Measurements from ENCODE around the gene HRNR.
A peak's percentile ranks its signal among the peaks of the same experiment; 100 is the strongest.

Gene HRNR

DNA sequence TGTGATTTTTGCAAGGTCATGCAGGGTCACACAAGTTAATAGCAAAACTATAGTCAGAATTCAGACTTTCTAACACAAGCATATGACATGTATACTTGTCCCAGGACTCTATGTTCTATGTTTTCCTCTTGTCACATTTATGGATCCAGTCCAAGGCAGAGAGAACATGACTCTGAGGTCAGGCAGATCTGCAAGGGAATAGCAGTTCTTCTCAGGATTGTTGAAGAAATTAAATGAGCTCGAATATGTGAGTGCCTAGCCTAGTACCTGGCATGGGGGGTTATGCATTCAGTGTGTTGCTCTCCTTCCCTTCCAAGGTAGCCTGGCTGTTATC, 55.5 kb downstream of the HRNR start:
- H3K4me1 ChIP-seq (ENCODE audit: control insufficient read depth, insufficient read depth, low read length, unreplicated experiment), result peaks cover 38% of the 10 kb centered on the region
- H3K27me3 ChIP-seq (ENCODE audit: insufficient read depth, low read length), result no peaks in the 10 kb centered on the region
- H2AFZ ChIP-seq (ENCODE audit: low read length, unreplicated experiment), result no peak overlapping the region

DNA sequence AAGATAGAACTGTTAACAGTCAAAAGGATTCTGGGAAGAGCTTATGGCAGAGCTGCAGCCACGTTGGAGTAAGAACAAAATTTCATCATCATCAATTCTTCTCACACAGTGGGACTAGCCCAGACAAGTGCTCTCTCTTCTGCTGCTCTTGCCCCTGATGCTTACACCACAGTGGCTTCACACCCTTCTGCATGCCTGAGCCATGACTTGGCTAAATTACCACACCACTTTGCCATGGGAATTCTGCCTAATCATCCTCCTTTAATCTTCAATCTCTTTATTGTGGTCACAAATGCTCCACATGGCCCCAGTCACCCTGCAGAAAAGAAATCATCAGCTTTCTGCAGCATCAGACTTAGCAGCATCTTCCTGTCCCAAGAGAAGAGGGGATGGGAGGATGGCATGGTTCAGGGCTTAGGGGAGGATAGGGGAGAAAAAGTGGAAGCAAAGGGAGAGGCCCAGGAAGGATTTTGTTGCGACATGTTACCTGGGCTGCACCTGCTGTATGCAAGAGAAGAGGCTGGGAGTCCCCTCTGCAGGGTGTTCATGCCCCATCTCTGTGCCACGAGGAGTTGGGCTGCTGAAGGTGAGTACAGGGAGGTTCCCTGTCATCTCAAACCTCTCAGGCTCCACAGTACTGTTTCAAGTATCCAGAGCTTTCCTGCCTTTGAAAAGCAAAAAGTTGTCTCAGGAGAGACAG, 56.0 kb downstream of the HRNR start:
- Histone ChIP-seq H3K79me2 (ENCODE audit: control insufficient read depth, insufficient read depth, low read length, unreplicated experiment) (no peaks in the 10 kb centered on the region), H3K4me3 (ENCODE audit: low read depth, low read length) (no peak overlapping the region), H2AFZ (ENCODE audit: low read length, unreplicated experiment) (no peak overlapping the region), H3K27me3 (ENCODE audit: insufficient read depth, low read length) (no peaks in the 10 kb centered on the region), H3K27ac (ENCODE audit: low read depth, low read length) (peak overlapping the region; percentile 72), H3K36me3 (ENCODE audit: insufficient read depth, low read length) (no peaks in the 10 kb centered on the region), H3K4me1 (ENCODE audit: control insufficient read depth, insufficient read depth, low read length, unreplicated experiment) (peaks cover 43% of the 10 kb centered on the region)

More for the DNA sequence above, 55.5 kb downstream of the HRNR start:
- Histone ChIP-seq H3K36me3 (ENCODE audit: insufficient read depth, low read length) (no peaks in the 10 kb centered on the region), H3K27ac (ENCODE audit: low read depth, low read length) (peak overlapping the region; percentile 69), H3K4me3 (ENCODE audit: low read depth, low read length) (no peak overlapping the region), H3K79me2 (ENCODE audit: control insufficient read depth, insufficient read depth, low read length, unreplicated experiment) (no peaks in the 10 kb centered on the region)

DNA sequence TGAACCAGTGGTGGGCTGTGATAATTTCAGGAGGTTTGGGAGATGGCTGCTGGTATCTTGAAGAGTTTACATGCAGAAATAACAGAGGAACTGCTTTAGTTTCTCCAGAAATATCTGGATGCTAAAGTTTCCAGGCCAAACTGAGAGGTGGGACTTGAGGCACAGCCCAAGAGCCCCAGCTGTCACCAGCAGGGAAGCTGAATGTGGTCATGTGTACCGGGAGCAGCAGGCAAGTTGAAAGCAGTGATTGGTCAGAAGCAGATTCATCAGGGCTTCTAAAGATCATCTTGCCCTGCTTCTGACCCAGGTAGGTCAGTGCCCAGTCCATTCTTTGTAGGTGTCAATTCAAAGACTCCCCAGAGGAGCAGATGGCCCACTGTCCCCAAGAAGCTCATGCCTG, 57.0 kb downstream of the HRNR start:
- H3K4me3 ChIP-seq (ENCODE audit: low read depth, low read length), result no peak overlapping the region
- H3K4me1 ChIP-seq (ENCODE audit: control insufficient read depth, insufficient read depth, low read length, unreplicated experiment), result peaks cover 52% of the 10 kb centered on the region
- no peak overlapping the region for H2AFZ ChIP-seq (ENCODE audit: low read length, unreplicated experiment)
- H3K27me3 ChIP-seq (ENCODE audit: insufficient read depth, low read length), result no peaks in the 10 kb centered on the region
- H3K79me2 ChIP-seq (ENCODE audit: control insufficient read depth, insufficient read depth, low read length, unreplicated experiment), result no peaks in the 10 kb centered on the region
- H3K36me3 ChIP-seq (ENCODE audit: insufficient read depth, low read length), result no peaks in the 10 kb centered on the region
- H3K27ac ChIP-seq (ENCODE audit: low read depth, low read length), result peak overlapping the region; percentile 72; the same call in 1 of the 2 replicates

DNA sequence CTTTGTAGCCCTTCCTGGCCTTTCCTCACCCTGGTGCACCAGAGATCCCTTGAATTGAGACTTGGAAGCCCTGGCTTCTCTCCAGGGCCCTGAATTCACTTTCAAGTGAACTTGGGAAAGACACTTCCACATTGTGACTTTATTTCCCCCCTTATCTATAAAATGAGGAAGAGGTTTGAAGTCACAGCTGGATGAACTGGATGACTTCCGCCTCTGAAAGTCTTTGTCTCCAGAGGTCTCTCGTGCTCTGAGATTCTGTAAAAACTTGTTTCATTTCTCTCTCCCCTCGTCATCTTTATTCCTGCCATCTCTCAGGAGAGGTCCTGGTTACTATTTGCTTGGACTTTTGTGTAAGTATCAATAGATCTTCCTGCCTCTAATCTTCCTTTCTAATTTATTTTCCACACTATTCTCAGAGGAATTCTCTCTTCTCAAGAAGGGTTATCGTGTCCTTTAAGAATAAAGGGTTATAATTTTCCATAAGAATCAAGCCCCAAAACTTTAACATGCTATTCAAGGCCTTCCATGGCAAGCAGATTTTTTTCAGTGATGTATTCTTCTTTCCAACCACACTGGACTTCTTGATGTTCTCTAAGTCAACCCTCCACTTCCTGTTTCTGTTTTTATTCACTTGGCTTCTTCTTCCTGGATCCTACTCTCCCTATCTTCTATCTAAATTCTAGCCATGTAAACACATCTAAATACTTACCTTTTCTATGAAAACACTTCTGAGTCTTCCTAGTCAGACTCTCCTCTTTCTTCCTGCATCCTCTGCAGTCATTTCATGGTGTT, 58.5 kb downstream of the HRNR start:
- Histone ChIP-seq H3K79me2 (ENCODE audit: control insufficient read depth, insufficient read depth, low read length, unreplicated experiment) (no peaks in the 10 kb centered on the region), H3K36me3 (ENCODE audit: insufficient read depth, low read length) (no peaks in the 10 kb centered on the region), H3K27ac (ENCODE audit: low read depth, low read length) (no peak overlapping the region), H3K27me3 (ENCODE audit: insufficient read depth, low read length) (no peaks in the 10 kb centered on the region), H2AFZ (ENCODE audit: low read length, unreplicated experiment) (peak overlapping the region; percentile 18), H3K4me1 (ENCODE audit: control insufficient read depth, insufficient read depth, low read length, unreplicated experiment) (peaks cover 54% of the 10 kb centered on the region), H3K4me3 (ENCODE audit: low read depth, low read length) (no peak overlapping the region)

DNA sequence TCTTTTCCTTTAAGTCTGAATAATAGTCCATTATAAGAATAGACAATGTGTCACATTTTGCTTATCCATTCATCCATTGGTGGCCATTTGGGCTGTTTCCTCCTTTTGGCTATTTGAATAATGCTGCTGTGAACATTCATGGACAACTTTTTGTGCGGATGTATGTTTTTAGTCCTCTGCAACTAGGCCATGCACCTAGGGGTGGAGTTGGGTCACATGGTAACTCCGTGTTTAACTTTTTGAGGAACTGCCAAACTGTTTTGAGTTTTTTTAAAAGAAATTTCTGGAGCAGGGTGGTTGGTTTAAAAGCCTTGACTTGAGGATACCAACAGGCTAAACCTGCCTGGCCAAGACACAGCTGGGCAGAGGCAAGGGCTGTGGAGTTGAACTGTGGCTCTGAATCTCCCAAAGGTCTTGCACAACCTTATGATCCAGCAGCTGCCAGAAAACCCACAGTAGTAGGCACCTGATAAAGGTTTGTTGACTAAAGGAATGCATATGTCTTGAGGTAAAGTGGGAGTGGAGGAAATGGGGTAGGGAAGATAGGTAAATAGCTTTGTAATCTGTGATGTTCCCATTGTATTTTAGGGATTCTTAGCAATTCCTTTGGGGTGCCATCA, 59.4 kb downstream of the HRNR start:
- Histone ChIP-seq H3K4me1 (ENCODE audit: control insufficient read depth, insufficient read depth, low read length, unreplicated experiment) (peaks cover 54% of the 10 kb centered on the region), H2AFZ (ENCODE audit: low read length, unreplicated experiment) (no peak overlapping the region)

DNA sequence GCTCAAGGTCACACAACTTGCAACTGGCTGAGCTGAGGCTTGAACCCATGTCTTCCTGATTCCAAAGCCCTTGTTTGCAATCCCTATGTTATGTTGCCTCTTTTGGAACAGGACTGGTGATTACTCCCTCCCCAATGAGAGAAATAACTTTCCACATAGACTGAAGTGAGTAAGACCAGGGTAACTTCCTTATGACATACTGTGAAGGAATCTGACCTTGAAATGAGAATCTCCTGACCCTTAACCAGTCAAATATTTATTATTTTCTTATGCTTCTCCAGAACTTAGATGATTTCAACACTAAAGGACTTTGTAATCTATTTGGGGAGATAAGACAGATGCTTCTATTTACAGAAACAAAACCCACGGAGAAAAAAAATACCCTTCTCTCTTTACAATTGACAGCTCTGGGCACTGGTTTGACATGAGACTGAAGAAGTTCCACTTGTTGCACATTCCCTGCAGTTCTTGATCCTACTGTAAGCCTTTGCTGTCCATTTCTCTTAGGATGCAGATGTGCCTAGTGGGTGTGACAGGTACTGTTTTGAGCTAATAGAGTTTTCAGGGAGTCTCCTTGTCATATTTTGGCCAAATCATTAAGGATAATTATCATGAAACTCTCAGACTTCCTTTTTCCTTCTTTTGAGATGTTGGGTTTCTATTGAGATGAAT, 61.1 kb downstream of the HRNR start:
- H3K27ac ChIP-seq (ENCODE audit: low read depth, low read length), result peak overlapping the region; percentile 66
- H3K79me2 ChIP-seq (ENCODE audit: control insufficient read depth, insufficient read depth, low read length, unreplicated experiment), result no peaks in the 10 kb centered on the region
- no peaks in the 10 kb centered on the region for H3K27me3 ChIP-seq (ENCODE audit: insufficient read depth, low read length)
- H3K4me3 ChIP-seq (ENCODE audit: low read depth, low read length), result no peak overlapping the region
- no peaks in the 10 kb centered on the region for H3K36me3 ChIP-seq (ENCODE audit: insufficient read depth, low read length)
- H2AFZ ChIP-seq (ENCODE audit: low read length, unreplicated experiment), result no peak overlapping the region
- peaks cover 49% of the 10 kb centered on the region for H3K4me1 ChIP-seq (ENCODE audit: control insufficient read depth, insufficient read depth, low read length, unreplicated experiment)

More for the DNA sequence above, 59.4 kb downstream of the HRNR start:
- Histone ChIP-seq H3K27me3 (ENCODE audit: insufficient read depth, low read length) (no peaks in the 10 kb centered on the region), H3K27ac (ENCODE audit: low read depth, low read length) (no peak overlapping the region), H3K79me2 (ENCODE audit: control insufficient read depth, insufficient read depth, low read length, unreplicated experiment) (no peaks in the 10 kb centered on the region), H3K4me3 (ENCODE audit: low read depth, low read length) (no peak overlapping the region), H3K36me3 (ENCODE audit: insufficient read depth, low read length) (no peaks in the 10 kb centered on the region)
